Skin of body (tissue), 2 donors: Measurements from ENCODE around the gene TXNDC11. TPM values are rescaled to one million over a fixed set of nuclear protein-coding genes. Genes with fewer than 3 reads are reported as not detected.
A peak's percentile ranks its signal among the peaks of the same experiment; 100 is the strongest.
"Not testable (repeated sequence)": the region's sequence is repeated elsewhere in the genome, so short reads cannot be mapped to it uniquely, and the experiment has no call there.

Experiments used
- DNase-seq: peaks from one replicate; lab custom pipeline; 2025; lab: John Stamatoyannopoulos, UW
- total RNA-seq: library from RNA; depleted of rRNA; stranded (reverse); fragments of >200 nt; gene quantifications from one replicate; pipeline ENCODE4 v1.2.3, GENCODE V29; 2014

Gene TXNDC11, protein sequence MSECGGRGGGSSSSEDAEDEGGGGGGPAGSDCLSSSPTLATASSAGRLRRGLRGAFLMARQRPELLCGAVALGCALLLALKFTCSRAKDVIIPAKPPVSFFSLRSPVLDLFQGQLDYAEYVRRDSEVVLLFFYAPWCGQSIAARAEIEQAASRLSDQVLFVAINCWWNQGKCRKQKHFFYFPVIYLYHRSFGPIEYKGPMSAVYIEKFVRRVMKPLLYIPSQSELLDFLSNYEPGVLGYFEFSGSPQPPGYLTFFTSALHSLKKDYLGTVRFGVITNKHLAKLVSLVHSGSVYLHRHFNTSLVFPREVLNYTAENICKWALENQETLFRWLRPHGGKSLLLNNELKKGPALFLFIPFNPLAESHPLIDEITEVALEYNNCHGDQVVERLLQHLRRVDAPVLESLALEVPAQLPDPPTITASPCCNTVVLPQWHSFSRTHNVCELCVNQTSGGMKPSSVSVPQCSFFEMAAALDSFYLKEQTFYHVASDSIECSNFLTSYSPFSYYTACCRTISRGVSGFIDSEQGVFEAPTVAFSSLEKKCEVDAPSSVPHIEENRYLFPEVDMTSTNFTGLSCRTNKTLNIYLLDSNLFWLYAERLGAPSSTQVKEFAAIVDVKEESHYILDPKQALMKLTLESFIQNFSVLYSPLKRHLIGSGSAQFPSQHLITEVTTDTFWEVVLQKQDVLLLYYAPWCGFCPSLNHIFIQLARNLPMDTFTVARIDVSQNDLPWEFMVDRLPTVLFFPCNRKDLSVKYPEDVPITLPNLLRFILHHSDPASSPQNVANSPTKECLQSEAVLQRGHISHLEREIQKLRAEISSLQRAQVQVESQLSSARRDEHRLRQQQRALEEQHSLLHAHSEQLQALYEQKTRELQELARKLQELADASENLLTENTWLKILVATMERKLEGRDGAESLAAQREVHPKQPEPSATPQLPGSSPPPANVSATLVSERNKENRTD
- total RNA-seq = 22.9 TPM

GRCh38 chr16:11742536-11743307 lies at the start of gene TXNDC11:
Gene TXNDC11, minus strand, starts transcription at chr16:11742857. Its CDS starts 127 bp downstream, at chr16:11742730.
- DNase-seq = peak; percentile 98

- no peak for DNase-seq
Measured at GRCh38 chr16:11791144-11791828, 48.6 kb upstream of the TXNDC11 start.

- no peak for DNase-seq
Measured at GRCh38 chr16:11788914-11789313, 46.3 kb upstream of the TXNDC11 start.

GRCh38 chr16:11784980-11785599 lies 42.4 kb upstream of the TXNDC11 start:
- DNase-seq = not testable (repeated sequence)

DNA sequence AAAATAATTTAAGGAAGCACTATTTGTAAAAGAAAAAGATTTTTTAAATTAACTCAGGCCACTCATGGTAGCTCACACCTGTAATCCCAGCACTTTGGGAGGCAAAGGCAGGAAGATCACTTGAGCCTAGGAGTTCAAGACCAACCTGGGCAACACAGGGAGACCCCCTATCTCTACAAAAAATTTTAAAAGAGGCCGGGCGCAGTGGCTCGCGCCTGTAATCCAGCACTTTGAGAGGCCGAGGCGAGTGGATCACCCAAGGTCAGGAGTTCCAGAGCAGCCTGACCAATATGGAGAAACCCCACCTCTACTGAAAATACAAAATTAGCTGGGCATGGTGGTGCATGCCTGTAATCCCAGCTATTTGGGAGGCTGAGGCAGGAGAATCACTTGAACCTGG lies 41.7 kb upstream of the TXNDC11 start:
- not testable (repeated sequence) for DNase-seq

DNA sequence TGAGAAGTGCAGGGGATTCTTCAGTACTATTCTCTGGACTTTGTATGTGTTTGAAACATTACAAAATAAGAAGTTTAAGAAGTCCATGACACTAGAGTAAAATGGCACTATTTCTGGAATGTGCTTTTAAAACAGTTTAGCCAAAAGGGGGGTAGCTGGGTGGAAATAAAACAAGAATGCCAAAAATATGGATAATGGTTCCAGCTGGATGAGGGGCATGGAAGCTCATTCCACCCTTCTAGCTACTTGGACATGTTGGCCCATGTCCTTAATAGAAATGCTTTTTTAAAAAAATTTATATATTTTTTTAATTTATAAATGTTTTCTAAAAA lies 41.3 kb upstream of the TXNDC11 start:
- no peak for DNase-seq

GRCh38 chr16:11783319-11784037 lies 40.8 kb upstream of the TXNDC11 start:
- no peak for DNase-seq

GRCh38 chr16:11781773-11782172 lies 39.1 kb upstream of the TXNDC11 start:
- no peak for DNase-seq

GRCh38 chr16:11780991-11781680 lies 38.5 kb upstream of the TXNDC11 start:
- DNase-seq = no peak

DNA sequence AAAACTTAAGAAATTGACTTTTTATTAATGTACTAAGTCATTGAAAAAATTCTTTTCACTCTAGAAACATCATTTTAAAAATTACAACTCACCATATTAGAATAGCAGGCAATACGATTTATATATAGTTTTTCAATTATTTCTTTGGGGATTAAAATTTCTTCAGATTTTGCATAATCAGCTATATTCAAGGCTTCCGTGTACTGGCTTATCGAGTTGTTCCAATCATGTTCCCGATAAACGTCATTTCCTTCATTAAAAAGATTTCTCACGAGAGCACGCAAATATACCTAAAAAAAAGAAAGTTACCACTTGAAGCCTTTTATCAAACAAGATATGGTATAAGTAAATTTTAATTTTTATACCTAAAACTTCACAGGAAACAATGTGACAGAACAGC lies 36.4 kb upstream of the TXNDC11 start:
- no peak for DNase-seq

- DNase-seq = no peak
Measured at GRCh38 chr16:11774065-11774626, 31.5 kb upstream of the TXNDC11 start.

GRCh38 chr16:11768849-11769248 lies 26.2 kb upstream of the TXNDC11 start:
- no peak for DNase-seq

- DNase-seq = no peak
Measured at GRCh38 chr16:11762431-11762830, 19.8 kb upstream of the TXNDC11 start.

DNA sequence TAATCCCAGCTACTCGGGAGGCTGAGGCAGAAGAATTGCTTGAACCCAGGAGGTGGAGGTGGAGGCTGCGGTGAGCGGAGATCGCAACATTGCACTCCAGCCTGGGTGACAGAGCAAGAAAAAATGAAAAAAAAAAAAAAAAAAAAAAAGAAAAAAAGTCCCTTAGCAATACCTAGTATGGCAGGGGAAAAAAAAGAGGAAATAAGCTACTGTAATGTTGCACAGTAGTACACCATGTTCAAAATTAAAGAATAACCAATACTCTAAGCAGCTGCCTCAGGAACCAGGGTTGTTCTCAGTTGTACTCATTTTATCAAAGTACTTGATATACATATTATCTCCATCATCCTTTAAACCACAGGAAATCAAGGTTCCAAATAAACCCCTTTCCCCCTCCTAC lies 17.3 kb upstream of the TXNDC11 start:
- DNase-seq = no peak

GRCh38 chr16:11759163-11759834 lies 16.6 kb upstream of the TXNDC11 start:
- no peak for DNase-seq

- DNase-seq = no peak
Measured at GRCh38 chr16:11757671-11758545, 15.3 kb upstream of the TXNDC11 start.

DNA sequence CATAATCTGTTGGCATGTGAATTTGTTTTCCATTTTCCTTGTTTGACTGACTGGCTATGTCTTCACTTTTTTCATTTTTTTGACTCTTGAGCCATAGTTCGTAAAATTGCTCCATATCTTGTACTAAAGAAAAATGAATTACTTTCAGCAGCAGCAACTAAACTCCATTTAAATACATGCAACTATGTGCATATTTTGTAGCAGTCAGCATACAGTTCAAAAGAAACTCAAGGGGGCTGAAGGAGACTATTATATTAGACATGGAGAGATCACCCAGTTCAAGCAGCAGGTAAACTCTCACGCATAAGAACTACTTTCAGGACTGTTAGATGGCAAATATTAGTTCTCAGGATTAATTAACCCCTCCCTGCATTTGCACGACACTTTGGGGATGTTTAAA lies 13.6 kb upstream of the TXNDC11 start:
- no peak for DNase-seq
